SK-N-MC (cell line): ENCODE measurements around the gene MORF4L2.

Experiments used
- EZH2 ChIP-seq: fragments of 200-600 bp; sonication (generic); IDR thresholded peaks from one replicate; pipeline ENCODE4 v1.6.1; 2017; ENCODE audit warnings: antibody characterized with exemption
- FOXP2 ChIP-seq: optimal IDR thresholded peaks from 2 replicates; pipeline ENCODE3; 2011; ENCODE audit warnings: mild to moderate bottlenecking, moderate library complexity; ENCODE audit not compliant: insufficient read depth; ENCODE audit errors: extremely low read length, control extremely low read depth
- POLR2AphosphoS5 ChIP-seq: IDR thresholded peaks from 2 replicates; pipeline ENCODE4 v1.6.1; 2012; ENCODE audit warnings: mild to moderate bottlenecking, low read depth, low read length, borderline replicate concordance

DNA sequence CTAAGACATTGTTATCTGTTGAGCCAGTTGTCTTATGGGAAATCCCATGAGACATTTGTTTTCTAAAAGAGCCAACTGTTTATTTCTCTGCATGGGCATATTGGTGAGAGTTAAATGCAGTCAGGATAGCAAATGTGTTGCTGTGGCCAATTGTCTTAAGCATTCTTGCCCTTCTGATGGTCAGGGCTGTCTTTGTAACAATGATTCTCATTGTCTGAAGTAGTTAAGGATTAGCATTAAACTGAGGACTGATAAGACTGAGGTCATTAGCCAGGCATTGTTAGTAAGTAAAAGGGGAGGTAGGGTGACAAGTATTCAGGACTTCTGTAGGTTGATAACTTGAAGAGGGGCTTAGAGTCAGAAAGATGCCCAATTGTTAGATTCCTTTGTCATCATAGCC lies 11.2 kb upstream of the MORF4L2 start:
- TF ChIP-seq EZH2 (no peak), POLR2AphosphoS5 (no peak), FOXP2 (no peak)
